H9 (cell line): ENCODE measurements around the gene SNTG2. TPM values are rescaled to one million over a fixed set of nuclear protein-coding genes. Genes with fewer than 3 reads are reported as not detected.

ENCODE experiments used
- DNase-seq: peaks from one replicate; pipeline ENCODE4 v3.0.0-alpha.2; 2017
- H2AFZ ChIP-seq: one replicate; pipeline ENCODE4 v1.6.1; 2013; ENCODE audit warnings: mild to moderate bottlenecking, low read length, control low read depth, moderate library complexity
- H2AK5ac ChIP-seq: 2 replicates; pipeline ENCODE4 v1.6.1; 2013; ENCODE audit warnings: low read length, control low read depth, mixed read lengths; ENCODE audit not compliant: insufficient read length
- H2BK120ac ChIP-seq: one replicate; pipeline ENCODE4 v1.6.1; 2013; ENCODE audit warnings: low read depth, mild to moderate bottlenecking, low read length, control low read depth, inconsistent platforms; ENCODE audit not compliant: poor library complexity, severe bottlenecking
- H2BK12ac ChIP-seq: 2 replicates; pipeline ENCODE4 v1.6.1; 2013; ENCODE audit warnings: low read length, control low read depth, mixed read lengths, low read depth; ENCODE audit not compliant: insufficient read length
- H2BK15ac ChIP-seq: 2 replicates; pipeline ENCODE4 v1.6.1; 2013; ENCODE audit warnings: low read depth, low read length, control low read depth
- H2BK20ac ChIP-seq: one replicate; pipeline ENCODE4 v1.6.1; 2013; ENCODE audit warnings: low read depth, mild to moderate bottlenecking, low read length, control low read depth, inconsistent platforms; ENCODE audit not compliant: poor library complexity, severe bottlenecking
- H2BK5ac ChIP-seq: 2 replicates; pipeline ENCODE4 v1.6.1; 2013; ENCODE audit warnings: low read length, control low read depth, mixed read lengths; ENCODE audit not compliant: insufficient read length
- H3K14ac ChIP-seq: 2 replicates; pipeline ENCODE4 v1.6.1; 2013; ENCODE audit warnings: low read length, control low read depth; ENCODE audit not compliant: insufficient read depth
- H3K18ac ChIP-seq: 2 replicates; pipeline ENCODE4 v1.6.1; 2013; ENCODE audit warnings: low read depth, mild to moderate bottlenecking, mixed read lengths, low read length, control low read depth; ENCODE audit not compliant: insufficient read length
- H3K23ac ChIP-seq: 2 replicates; pipeline ENCODE4 v1.6.1; 2013; ENCODE audit warnings: low read length, control low read depth, mixed read lengths, low read depth; ENCODE audit not compliant: insufficient read length
- H3K23me2 ChIP-seq: 2 replicates; pipeline ENCODE4 v1.6.1; 2013; ENCODE audit warnings: low read depth, mild to moderate bottlenecking, mixed read lengths, low read length, control low read depth; ENCODE audit not compliant: insufficient read length, poor library complexity, severe bottlenecking
- H3K27ac ChIP-seq: 2 replicates; pipeline ENCODE4 v1.5.1; 2013; ENCODE audit warnings: low read length, control low read depth, mixed read lengths, low read depth; ENCODE audit not compliant: insufficient read length
- H3K27me3 ChIP-seq: 2 replicates; pipeline ENCODE4 v1.6.1; 2013; ENCODE audit warnings: low read length, control low read depth, inconsistent platforms; ENCODE audit not compliant: insufficient read depth
- H3K4ac ChIP-seq: 2 replicates; pipeline ENCODE4 v1.6.1; 2013; ENCODE audit warnings: low read depth, mild to moderate bottlenecking, control low read depth, inconsistent platforms, low read length, moderate library complexity
- H3K4me1 ChIP-seq: 2 replicates; pipeline ENCODE4 v1.6.1; 2013; ENCODE audit warnings: low read length, control low read depth, inconsistent platforms; ENCODE audit not compliant: insufficient read depth
- H3K4me2 ChIP-seq: 2 replicates; pipeline ENCODE4 v1.6.1; 2013; ENCODE audit warnings: low read length, control low read depth, mixed read lengths; ENCODE audit not compliant: insufficient read length, insufficient read depth
- H3K56ac ChIP-seq: 2 replicates; pipeline ENCODE4 v1.6.1; 2013; ENCODE audit warnings: low read depth, mild to moderate bottlenecking, mixed read lengths, low read length, control low read depth; ENCODE audit not compliant: insufficient read length
- H3K79me1 ChIP-seq: 2 replicates; pipeline ENCODE4 v1.6.1; 2013; ENCODE audit warnings: low read depth, mild to moderate bottlenecking, moderate library complexity, low read length, control low read depth, inconsistent platforms; ENCODE audit not compliant: insufficient read depth, poor library complexity, severe bottlenecking
- H3K79me2 ChIP-seq: 2 replicates; pipeline ENCODE4 v1.6.1; 2013; ENCODE audit warnings: low read length, control low read depth, inconsistent platforms; ENCODE audit not compliant: insufficient read depth
- H3K9ac ChIP-seq: 2 replicates; pipeline ENCODE4 v1.6.1; 2013; ENCODE audit warnings: low read length, control low read depth, mixed read lengths; ENCODE audit not compliant: insufficient read length; ENCODE audit errors: extremely low read depth
- H3K9me3 ChIP-seq: one replicate; pipeline ENCODE4 v1.6.1; 2013; ENCODE audit warnings: low read depth, low read length, inconsistent platforms; ENCODE audit not compliant: control insufficient read depth
- H3T11ph ChIP-seq: one replicate; pipeline ENCODE4 v1.6.1; 2013; ENCODE audit warnings: mild to moderate bottlenecking, low read length, control low read depth, inconsistent platforms
- H4K20me1 ChIP-seq: one replicate; pipeline ENCODE4 v1.6.1; 2013; ENCODE audit not compliant: control insufficient read depth, insufficient read length, insufficient read depth
- H4K5ac ChIP-seq: 2 replicates; pipeline ENCODE4 v1.6.1; 2013; ENCODE audit warnings: low read depth, mild to moderate bottlenecking, mixed read lengths, low read length, control low read depth; ENCODE audit not compliant: insufficient read length
- H4K8ac ChIP-seq: replicated peaks from 2 replicates; pipeline ENCODE4 v1.6.1; 2013; ENCODE audit warnings: low read length, control low read depth, mixed read lengths, low read depth; ENCODE audit not compliant: insufficient read length
- H4K91ac ChIP-seq: 2 replicates; pipeline ENCODE4 v1.6.1; 2013; ENCODE audit warnings: low read depth, mild to moderate bottlenecking, moderate library complexity, mixed read lengths, low read length, control low read depth; ENCODE audit not compliant: insufficient read length
- H3K27ac Mint-ChIP-seq, 3 experiments: 2 replicates in 2 of 3; 3 replicates in 1 of 3; pipeline ENCODE4 v1.8.0; 2020 to 2021; ENCODE audit warnings: mixed read lengths in 3 of 3, mild to moderate bottlenecking in 1 of 3, moderate library complexity in 1 of 3
- H3K27me3 Mint-ChIP-seq: 2 replicates; pipeline ENCODE4 v1.8.0; 2021; ENCODE audit warnings: low read depth, mild to moderate bottlenecking, moderate library complexity, mixed read lengths
- H3K36me3 Mint-ChIP-seq, 3 experiments: 2 replicates in 2 of 3; 3 replicates in 1 of 3; pipeline ENCODE4 v1.8.0; 2020 to 2021; ENCODE audit warnings: low read depth in 3 of 3, mixed read lengths in 3 of 3; ENCODE audit not compliant: insufficient read depth in 1 of 3
- H3K4me1 Mint-ChIP-seq, 2 experiments: 2 replicates each; pipeline ENCODE4 v1.8.0; 2020; ENCODE audit warnings: mixed read lengths in 2 of 2
- H3K4me3 Mint-ChIP-seq, 2 experiments: 2 replicates in 1 of 2; 3 replicates in 1 of 2; pipeline ENCODE4 v1.8.0; 2020 to 2021; ENCODE audit warnings: mild to moderate bottlenecking in 2 of 2, mixed read lengths in 2 of 2, moderate library complexity in 1 of 2
- H3K9me3 Mint-ChIP-seq, 2 experiments: 2 replicates in 1 of 2; 3 replicates in 1 of 2; pipeline ENCODE4 v1.8.0; 2020; ENCODE audit warnings: mild to moderate bottlenecking in 2 of 2, mixed read lengths in 2 of 2, moderate library complexity in 1 of 2
- CTCF ChIP-seq: fragments of 200-600 bp; sonication (generic); conservative IDR thresholded peaks from 3 replicates; pipeline ENCODE4 v1.8.0; 2021; ENCODE audit warnings: antibody characterized with exemption, mild to moderate bottlenecking
- WGBS: extraction: QIAGEN DNeasy Blood & Tissue Kit; methylation state at CpG from one replicate; pipeline ENCODE4 v1.1.7; 2013; ENCODE audit warnings: missing lambda C conversion rate, low lambda C conversion rate, mixed read lengths; ENCODE audit not compliant: insufficient read length; ENCODE audit errors: extremely low coverage; 5-methylcytosine and 5-hydroxymethylcytosine counted together
- total RNA-seq: library from RNA; stranded (reverse); gene quantifications from 2 replicates; pipeline ENCODE4 v1.2.1, GENCODE V29; 2021

The SNTG2 gene
- total RNA-seq, 1 experiment from 2014 or later, result 13.2 TPM

GRCh38 chr2:1166976-1167375 is 216.3 kb downstream of the SNTG2 start:
- peaks cover 72 to 79% (median 73%) of the 10 kb centered on the region in 3 experiments for H3K36me3 Mint-ChIP-seq
- Histone ChIP-seq H3K27me3 (no peaks in the 10 kb centered on the region), H3K18ac (no peak overlapping the region), H3T11ph (no peak overlapping the region), H4K91ac (no peak overlapping the region), H3K14ac (no peak overlapping the region), H4K5ac (no peak overlapping the region), H3K9ac (no peak overlapping the region), H4K8ac (no peak overlapping the region), H2BK120ac (no peak overlapping the region), H2AK5ac (no peak overlapping the region), H3K9me3 (peaks cover 9% of the 10 kb centered on the region), H2BK12ac (no peak overlapping the region), H3K27ac (no peak overlapping the region), H2BK15ac (no peak overlapping the region), H3K4me1 (no peaks in the 10 kb centered on the region; the same call in 1 of the 2 replicates), H4K20me1 (no peaks in the 10 kb centered on the region), H2BK20ac (no peak overlapping the region), H3K56ac (no peak overlapping the region), H3K23ac (no peak overlapping the region), H3K79me1 (no peaks in the 10 kb centered on the region), H2AFZ (no peak overlapping the region), H3K79me2 (no peaks in the 10 kb centered on the region), H3K23me2 (no peaks in the 10 kb centered on the region), H3K4ac (no peak overlapping the region), H2BK5ac (no peak overlapping the region), H3K4me2 (no peak overlapping the region)
- peaks cover 5 to 8% of the 10 kb centered on the region in 2 experiments; a peak in 3 of 4 replicates for H3K4me1 Mint-ChIP-seq
- H3K4me3 Mint-ChIP-seq, result no peak overlapping the region
- TF ChIP-seq CTCF, result no peak
- no peak overlapping the region for H3K27ac Mint-ChIP-seq
- WGBS, result no CpG with 5 or more reads among the region's 14 CpGs
- DNase-seq, result no peak
- H3K9me3 Mint-ChIP-seq, result peaks cover 25 to 26% of the 10 kb centered on the region in 2 experiments
- peaks cover 2% of the 10 kb centered on the region; the same call in 1 of the 2 replicates for H3K27me3 Mint-ChIP-seq
